Measurements from ENCODE around the gene GNA14. TPM values are rescaled to one million over a fixed set of nuclear protein-coding genes. Genes with fewer than 3 reads are reported as not detected.

Gene GNA14
- total and polyA plus RNA-seq, 2 experiments from 2014 or later = 3.9 to 10.5 TPM

DNA sequence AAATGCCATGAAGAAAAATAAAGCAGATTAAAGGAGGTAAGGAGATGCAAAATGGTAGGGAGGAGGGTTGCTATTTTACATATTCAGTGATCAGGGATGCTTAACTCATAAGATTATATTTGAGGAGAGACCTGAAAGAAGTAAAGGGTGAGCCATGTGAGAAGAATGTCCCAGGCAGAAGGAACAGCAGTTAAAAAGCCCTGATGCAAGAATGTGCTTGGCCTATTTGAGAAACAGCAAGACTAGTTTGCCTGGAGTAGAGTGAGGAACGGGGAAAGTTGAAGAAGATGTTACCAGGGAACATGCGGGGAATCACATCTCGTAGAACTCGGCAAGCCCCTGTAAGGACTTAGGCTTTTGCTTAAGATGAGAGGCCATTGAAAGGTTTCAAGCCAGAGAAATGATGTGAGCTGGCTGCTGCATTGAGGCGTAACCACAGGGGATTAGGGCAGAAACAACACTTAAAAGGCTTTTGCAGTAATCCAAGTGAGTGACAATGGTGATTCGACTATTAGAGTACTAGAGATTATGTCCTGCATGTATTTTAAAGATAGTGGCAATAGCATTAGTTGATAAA is 272.1 kb downstream of the GNA14 start:
- H3F3A ChIP-seq (replicated peaks; ENCODE audit: low read depth) = no peaks in the 10 kb centered on the region
- no peak overlapping the region for H3K4me2 ChIP-seq
- peak; percentile 61 for ATAC-seq
- peak; percentile 21 for DNase-seq (ENCODE audit: low spot score)
- H3K9me3 Mint-ChIP-seq = peaks cover 3% of the 10 kb centered on the region; the same call in 1 of the 3 replicates
- H4K20me1 ChIP-seq (replicated peaks; ENCODE audit: insufficient read depth) = no peaks in the 10 kb centered on the region
- H3K79me2 ChIP-seq (replicated peaks; ENCODE audit: insufficient read depth) = no peaks in the 10 kb centered on the region
- no peaks in the 10 kb centered on the region for H3K9me2 ChIP-seq (ENCODE audit: insufficient read depth)
- H3K4me1 ChIP-seq (ENCODE audit: insufficient read depth) = no peaks in the 10 kb centered on the region
- H3K4me3 Mint-ChIP-seq = no peak overlapping the region
- TF ChIP-seq, protein P1, sequence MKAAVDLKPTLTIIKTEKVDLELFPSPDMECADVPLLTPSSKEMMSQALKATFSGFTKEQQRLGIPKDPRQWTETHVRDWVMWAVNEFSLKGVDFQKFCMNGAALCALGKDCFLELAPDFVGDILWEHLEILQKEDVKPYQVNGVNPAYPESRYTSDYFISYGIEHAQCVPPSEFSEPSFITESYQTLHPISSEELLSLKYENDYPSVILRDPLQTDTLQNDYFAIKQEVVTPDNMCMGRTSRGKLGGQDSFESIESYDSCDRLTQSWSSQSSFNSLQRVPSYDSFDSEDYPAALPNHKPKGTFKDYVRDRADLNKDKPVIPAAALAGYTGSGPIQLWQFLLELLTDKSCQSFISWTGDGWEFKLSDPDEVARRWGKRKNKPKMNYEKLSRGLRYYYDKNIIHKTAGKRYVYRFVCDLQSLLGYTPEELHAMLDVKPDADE (IDR thresholded peaks at IDR 0.05) = no peak
- TF ChIP-seq, protein P2, sequence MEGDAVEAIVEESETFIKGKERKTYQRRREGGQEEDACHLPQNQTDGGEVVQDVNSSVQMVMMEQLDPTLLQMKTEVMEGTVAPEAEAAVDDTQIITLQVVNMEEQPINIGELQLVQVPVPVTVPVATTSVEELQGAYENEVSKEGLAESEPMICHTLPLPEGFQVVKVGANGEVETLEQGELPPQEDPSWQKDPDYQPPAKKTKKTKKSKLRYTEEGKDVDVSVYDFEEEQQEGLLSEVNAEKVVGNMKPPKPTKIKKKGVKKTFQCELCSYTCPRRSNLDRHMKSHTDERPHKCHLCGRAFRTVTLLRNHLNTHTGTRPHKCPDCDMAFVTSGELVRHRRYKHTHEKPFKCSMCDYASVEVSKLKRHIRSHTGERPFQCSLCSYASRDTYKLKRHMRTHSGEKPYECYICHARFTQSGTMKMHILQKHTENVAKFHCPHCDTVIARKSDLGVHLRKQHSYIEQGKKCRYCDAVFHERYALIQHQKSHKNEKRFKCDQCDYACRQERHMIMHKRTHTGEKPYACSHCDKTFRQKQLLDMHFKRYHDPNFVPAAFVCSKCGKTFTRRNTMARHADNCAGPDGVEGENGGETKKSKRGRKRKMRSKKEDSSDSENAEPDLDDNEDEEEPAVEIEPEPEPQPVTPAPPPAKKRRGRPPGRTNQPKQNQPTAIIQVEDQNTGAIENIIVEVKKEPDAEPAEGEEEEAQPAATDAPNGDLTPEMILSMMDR (conservative IDR thresholded peaks at IDR 0.05; ENCODE audit: low read depth in 2 of 2) = no peak
- peaks cover 5% of the 10 kb centered on the region; the same call in 2 of the 3 replicates for H3K4me1 Mint-ChIP-seq
- H3K27me3 Mint-ChIP-seq (ENCODE audit: insufficient read depth, low read depth, poor library complexity) = no peaks in the 10 kb centered on the region
- peaks cover 15% of the 10 kb centered on the region for H3K36me3 Mint-ChIP-seq (ENCODE audit: low read depth)
- H3K27ac ChIP-seq (ENCODE audit: low read depth) = peak overlapping the region; percentile 24; the same call in 1 of the 2 replicates
- H3K27me3 ChIP-seq (ENCODE audit: insufficient read depth) = no peaks in the 10 kb centered on the region
- H2AFZ ChIP-seq = no peak overlapping the region
- no peak overlapping the region for H3K4me3 ChIP-seq
- H3K27ac Mint-ChIP-seq = peak overlapping the region; percentile 45; the same call in 1 of the 2 replicates
- H3K36me3 ChIP-seq (ENCODE audit: insufficient read depth) = no peaks in the 10 kb centered on the region; the same call in 1 of the 2 replicates

DNA sequence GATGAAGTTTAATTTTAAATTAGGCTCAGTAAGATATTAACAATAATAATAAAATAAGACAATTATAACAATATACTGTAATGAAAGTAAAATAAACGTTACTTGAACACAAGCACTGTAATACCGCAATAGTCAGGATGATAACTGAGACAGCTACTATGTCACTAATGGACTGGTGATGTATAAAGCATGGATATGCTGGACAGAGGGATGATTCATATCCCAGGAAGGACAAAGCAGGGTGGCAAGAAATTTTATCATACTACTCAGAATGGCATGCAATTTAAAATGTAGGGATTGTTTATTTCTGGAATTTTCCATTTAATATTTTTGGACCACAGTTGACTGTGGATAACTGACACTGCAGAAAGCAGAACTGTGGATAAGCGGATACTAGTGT is 273.9 kb downstream of the GNA14 start:
- Histone ChIP-seq H3K79me2 (replicated peaks; ENCODE audit: insufficient read depth) (no peaks in the 10 kb centered on the region), H3K4me1 (ENCODE audit: insufficient read depth) (no peaks in the 10 kb centered on the region), H3K27me3 (ENCODE audit: insufficient read depth) (no peaks in the 10 kb centered on the region), H3K9me2 (ENCODE audit: insufficient read depth) (no peaks in the 10 kb centered on the region), H3K36me3 (ENCODE audit: insufficient read depth) (no peaks in the 10 kb centered on the region; the same call in 1 of the 2 replicates), H3K4me2 (no peak overlapping the region), H2AFZ (no peak overlapping the region), H3F3A (replicated peaks; ENCODE audit: low read depth) (no peaks in the 10 kb centered on the region), H3K27ac (ENCODE audit: low read depth) (no peak overlapping the region), H3K4me3 (no peak overlapping the region), H4K20me1 (replicated peaks; ENCODE audit: insufficient read depth) (no peaks in the 10 kb centered on the region)
- H3K4me1 Mint-ChIP-seq = peaks cover 5% of the 10 kb centered on the region; the same call in 2 of the 3 replicates
- DNase-seq (ENCODE audit: low spot score) = no peak
- H3K27me3 Mint-ChIP-seq (ENCODE audit: insufficient read depth, low read depth, poor library complexity) = no peaks in the 10 kb centered on the region
- ATAC-seq = no peak
- H3K36me3 Mint-ChIP-seq (ENCODE audit: low read depth) = peaks cover 26% of the 10 kb centered on the region
- no peak overlapping the region for H3K27ac Mint-ChIP-seq
- peaks cover 3% of the 10 kb centered on the region; the same call in 1 of the 3 replicates for H3K9me3 Mint-ChIP-seq
- H3K4me3 Mint-ChIP-seq = no peak overlapping the region
- TF ChIP-seq CREB1 (CRISPR knock-in tag; IDR thresholded peaks at IDR 0.05; ENCODE audit: low read depth) (no peak), EZH2phosphoT487 (IDR thresholded peaks at IDR 0.05; ENCODE audit: unreplicated experiment) (no peak), ZNF331 (CRISPR knock-in tag; IDR thresholded peaks at IDR 0.05; ENCODE audit: low read depth) (no peak), EZH2 (IDR thresholded peaks at IDR 0.05; ENCODE audit: low read depth, unreplicated experiment) (no peak), NANOG (IDR thresholded peaks at IDR 0.05; ENCODE audit: borderline replicate concordance) (no peak), POLR2AphosphoS5 (IDR thresholded peaks at IDR 0.05; ENCODE audit: low read depth) (no peak)
- TF ChIP-seq, protein P3, sequence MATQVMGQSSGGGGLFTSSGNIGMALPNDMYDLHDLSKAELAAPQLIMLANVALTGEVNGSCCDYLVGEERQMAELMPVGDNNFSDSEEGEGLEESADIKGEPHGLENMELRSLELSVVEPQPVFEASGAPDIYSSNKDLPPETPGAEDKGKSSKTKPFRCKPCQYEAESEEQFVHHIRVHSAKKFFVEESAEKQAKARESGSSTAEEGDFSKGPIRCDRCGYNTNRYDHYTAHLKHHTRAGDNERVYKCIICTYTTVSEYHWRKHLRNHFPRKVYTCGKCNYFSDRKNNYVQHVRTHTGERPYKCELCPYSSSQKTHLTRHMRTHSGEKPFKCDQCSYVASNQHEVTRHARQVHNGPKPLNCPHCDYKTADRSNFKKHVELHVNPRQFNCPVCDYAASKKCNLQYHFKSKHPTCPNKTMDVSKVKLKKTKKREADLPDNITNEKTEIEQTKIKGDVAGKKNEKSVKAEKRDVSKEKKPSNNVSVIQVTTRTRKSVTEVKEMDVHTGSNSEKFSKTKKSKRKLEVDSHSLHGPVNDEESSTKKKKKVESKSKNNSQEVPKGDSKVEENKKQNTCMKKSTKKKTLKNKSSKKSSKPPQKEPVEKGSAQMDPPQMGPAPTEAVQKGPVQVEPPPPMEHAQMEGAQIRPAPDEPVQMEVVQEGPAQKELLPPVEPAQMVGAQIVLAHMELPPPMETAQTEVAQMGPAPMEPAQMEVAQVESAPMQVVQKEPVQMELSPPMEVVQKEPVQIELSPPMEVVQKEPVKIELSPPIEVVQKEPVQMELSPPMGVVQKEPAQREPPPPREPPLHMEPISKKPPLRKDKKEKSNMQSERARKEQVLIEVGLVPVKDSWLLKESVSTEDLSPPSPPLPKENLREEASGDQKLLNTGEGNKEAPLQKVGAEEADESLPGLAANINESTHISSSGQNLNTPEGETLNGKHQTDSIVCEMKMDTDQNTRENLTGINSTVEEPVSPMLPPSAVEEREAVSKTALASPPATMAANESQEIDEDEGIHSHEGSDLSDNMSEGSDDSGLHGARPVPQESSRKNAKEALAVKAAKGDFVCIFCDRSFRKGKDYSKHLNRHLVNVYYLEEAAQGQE (IDR thresholded peaks at IDR 0.05; ENCODE audit: unreplicated experiment) = no peak
- TF ChIP-seq, protein P1 (IDR thresholded peaks at IDR 0.05) = no peak

All from GM23338 (cell line).